Activated CD8-positive, alpha-beta memory T cell treated with anti-CD3 and anti-CD28 coated beads, Interleukin-2, amount 50 U/mL, for 48 hours (primary cell): Measurements from ENCODE around the gene NTN3.

Experiments used
- DNase-seq: peaks from one replicate; pipeline ENCODE4 v3.0.0-alpha.2; 2020

The NTN3 gene

GRCh38 chr16:2497695-2498484 is 26.8 kb downstream of the NTN3 start:
- no peak for DNase-seq

GRCh38 chr16:2498531-2499253 is 27.6 kb downstream of the NTN3 start:
- DNase-seq: no peak

GRCh38 chr16:2499454-2499853 is 28.4 kb downstream of the NTN3 start:
- DNase-seq: no peak

GRCh38 chr16:2499890-2500429 is 28.9 kb downstream of the NTN3 start:
- DNase-seq: no peak

GRCh38 chr16:2500430-2500917 is 29.4 kb downstream of the NTN3 start:
- no peak for DNase-seq

- peak; percentile 94 for DNase-seq
Measured at GRCh38 chr16:2500918-2501750, 30.0 kb downstream of the NTN3 start.

- DNase-seq: no peak
Measured at GRCh38 chr16:2501946-2502895, 31.1 kb downstream of the NTN3 start.

GRCh38 chr16:2505695-2506094 is 34.6 kb downstream of the NTN3 start:
- DNase-seq: no peak

GRCh38 chr16:2507052-2507659 is 36.1 kb downstream of the NTN3 start:
- DNase-seq: no peak

- no peak for DNase-seq
Measured at GRCh38 chr16:2507665-2508064, 36.6 kb downstream of the NTN3 start.

- no peak for DNase-seq
Measured at GRCh38 chr16:2508722-2509400, 37.8 kb downstream of the NTN3 start.

- no peak for DNase-seq
Measured at GRCh38 chr16:2511128-2511800, 40.2 kb downstream of the NTN3 start.

- DNase-seq: no peak
Measured at GRCh38 chr16:2511996-2512734, 41.1 kb downstream of the NTN3 start.

GRCh38 chr16:2512735-2513404 is 41.8 kb downstream of the NTN3 start:
- DNase-seq: no peak

- peak; percentile 96 for DNase-seq
Measured at GRCh38 chr16:2513405-2514332, 42.6 kb downstream of the NTN3 start, which contains the start of gene ATP6V0C. ATP6V0C (plus strand) TSS chr16:2513952; CDS start chr16:2514104, 152 bp downstream.

GRCh38 chr16:2514333-2515179 is 43.5 kb downstream of the NTN3 start:
- no peak for DNase-seq
